OCI-LY1 (cell line): ENCODE measurements around the gene MSX1.

Experiments
- CTCF ChIP-seq: fragments of 200-600 bp; sonication (generic), shearing (Covaris generic); IDR thresholded peaks from 2 replicates; pipeline ENCODE4 v1.5.1; 2017; ENCODE audit warnings: mild to moderate bottlenecking, antibody characterized with exemption, low read length, moderate library complexity, mixed read lengths
- EZH2 ChIP-seq: fragments of 200-600 bp; sonication (generic), shearing (Covaris generic); IDR thresholded peaks from 2 replicates; pipeline ENCODE4 v1.8.0; 2017; ENCODE audit warnings: borderline replicate concordance, mixed run types, mild to moderate bottlenecking, antibody characterized with exemption, low read length, moderate library complexity, mixed read lengths

GRCh38 chr4:4829837-4830236, 29.6 kb upstream of the MSX1 start:
- TF ChIP-seq CTCF = no peak
- no peak for TF ChIP-seq EZH2
